GM13976 (cell line): ENCODE measurements around the gene MAML2.

Source experiments
- DNase-seq: peaks from one replicate; pipeline ENCODE4 v3.0.0; 2012; ENCODE audit warnings: low spot score
- in situ Hi-C: fragments of 300-500 bp; cut with MboI; formaldehyde crosslinking; loops from one replicate; pipeline ENCODE4 v1.12.0; 2022; ENCODE audit warnings: low sequenced_read_pairs, mixed read lengths, inconsistent platforms; ENCODE audit not compliant: unreplicated experiment
- TF ChIP-seq, protein P1 (sequence below): IDR thresholded peaks from 2 replicates; pipeline ENCODE4 v1.5.1; 2012; ENCODE audit warnings: borderline replicate concordance, mild to moderate bottlenecking; ENCODE audit not compliant: insufficient read depth; ENCODE audit errors: extremely low read depth, missing control alignments, control extremely low read depth

Gene MAML2

DNA sequence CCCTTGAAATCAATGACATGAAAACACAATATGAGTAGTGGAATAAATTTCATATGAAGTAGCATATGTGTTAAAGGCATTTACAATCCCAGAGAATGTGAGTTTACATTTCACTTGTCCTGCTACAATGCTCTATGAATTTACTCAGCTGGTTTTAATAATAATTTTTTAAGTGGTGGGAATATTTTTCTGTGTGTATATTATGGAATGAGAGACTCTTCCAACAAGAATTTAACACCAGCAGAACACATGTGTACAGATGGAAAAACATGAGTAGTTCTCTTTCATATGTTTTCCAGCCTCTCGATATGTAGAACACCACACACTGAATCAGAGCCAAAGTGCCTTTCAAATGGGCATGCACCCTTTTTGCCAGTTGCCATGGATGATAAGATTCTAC, 170.4 kb downstream of the MAML2 start:
- DNase-seq, result no peak
- TF ChIP-seq, protein P1, sequence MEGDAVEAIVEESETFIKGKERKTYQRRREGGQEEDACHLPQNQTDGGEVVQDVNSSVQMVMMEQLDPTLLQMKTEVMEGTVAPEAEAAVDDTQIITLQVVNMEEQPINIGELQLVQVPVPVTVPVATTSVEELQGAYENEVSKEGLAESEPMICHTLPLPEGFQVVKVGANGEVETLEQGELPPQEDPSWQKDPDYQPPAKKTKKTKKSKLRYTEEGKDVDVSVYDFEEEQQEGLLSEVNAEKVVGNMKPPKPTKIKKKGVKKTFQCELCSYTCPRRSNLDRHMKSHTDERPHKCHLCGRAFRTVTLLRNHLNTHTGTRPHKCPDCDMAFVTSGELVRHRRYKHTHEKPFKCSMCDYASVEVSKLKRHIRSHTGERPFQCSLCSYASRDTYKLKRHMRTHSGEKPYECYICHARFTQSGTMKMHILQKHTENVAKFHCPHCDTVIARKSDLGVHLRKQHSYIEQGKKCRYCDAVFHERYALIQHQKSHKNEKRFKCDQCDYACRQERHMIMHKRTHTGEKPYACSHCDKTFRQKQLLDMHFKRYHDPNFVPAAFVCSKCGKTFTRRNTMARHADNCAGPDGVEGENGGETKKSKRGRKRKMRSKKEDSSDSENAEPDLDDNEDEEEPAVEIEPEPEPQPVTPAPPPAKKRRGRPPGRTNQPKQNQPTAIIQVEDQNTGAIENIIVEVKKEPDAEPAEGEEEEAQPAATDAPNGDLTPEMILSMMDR, result no peak
- in situ Hi-C loops, result no loop called here

DNA sequence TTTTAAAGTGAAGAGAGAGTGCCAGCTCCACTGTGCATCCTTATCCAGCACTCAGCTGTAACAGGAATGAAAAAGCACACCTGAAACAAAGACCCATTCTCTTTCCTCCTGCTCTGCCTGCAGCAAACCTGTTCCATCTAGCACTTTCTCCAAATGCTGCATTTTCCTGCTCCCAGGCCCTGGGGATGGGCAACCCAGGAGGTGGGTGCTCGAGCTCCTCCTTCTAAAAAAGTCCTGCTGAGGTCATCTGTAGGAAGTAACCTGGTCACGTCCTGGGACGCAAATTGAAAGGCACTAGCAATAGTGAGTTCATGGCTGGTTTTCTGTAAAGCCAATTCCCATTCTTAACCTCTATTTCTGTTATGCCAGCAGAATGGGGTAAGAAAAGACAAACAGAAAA, 173.7 kb downstream of the MAML2 start:
- in situ Hi-C loops, result no loop called here
- TF ChIP-seq, protein P1, result no peak
- no peak for DNase-seq

DNA sequence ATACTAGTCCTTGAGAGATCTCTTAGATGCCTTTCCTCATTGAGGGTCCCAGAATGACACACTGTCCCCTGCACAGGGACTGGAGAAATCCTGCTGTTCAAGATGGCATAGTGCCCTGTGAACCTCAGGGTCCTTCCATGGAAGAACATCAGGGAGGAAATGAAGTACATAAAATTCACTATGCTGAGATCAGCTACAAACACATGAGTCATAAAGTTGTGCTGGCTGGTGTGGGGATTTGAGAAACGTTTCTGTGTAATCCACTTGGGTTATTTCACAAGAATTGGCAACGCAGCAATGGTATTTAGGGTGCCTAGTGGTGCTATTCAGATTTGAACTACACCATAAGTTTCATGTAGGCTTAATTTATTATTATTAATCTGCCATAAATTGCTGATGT, 174.4 kb downstream of the MAML2 start:
- DNase-seq, result no peak
- in situ Hi-C loops, result no loop called here

DNA sequence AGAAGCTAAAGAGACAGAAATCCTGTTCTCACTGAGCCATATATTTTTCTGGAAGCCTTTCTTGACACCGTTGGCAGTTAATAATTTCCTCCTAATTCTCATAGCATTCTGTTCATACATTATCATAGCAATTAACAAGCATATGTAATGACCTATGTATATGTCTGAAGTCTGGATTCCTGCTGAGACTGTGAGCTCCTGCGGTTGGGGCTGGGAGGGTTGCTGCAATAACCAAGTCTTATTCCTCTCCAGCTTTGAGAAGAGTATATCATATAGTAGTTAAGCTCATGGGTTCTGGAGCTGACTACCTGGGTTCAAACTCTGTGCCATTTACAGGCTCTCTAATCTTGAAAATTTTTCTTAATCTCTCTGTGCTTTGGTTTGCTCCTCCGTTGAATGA, 175.2 kb downstream of the MAML2 start:
- no peak for DNase-seq
- in situ Hi-C loops, result no loop called here
- TF ChIP-seq, protein P1, result no peak

More for the DNA sequence above, 174.4 kb downstream of the MAML2 start:
- TF ChIP-seq, protein P1, result no peak

DNA sequence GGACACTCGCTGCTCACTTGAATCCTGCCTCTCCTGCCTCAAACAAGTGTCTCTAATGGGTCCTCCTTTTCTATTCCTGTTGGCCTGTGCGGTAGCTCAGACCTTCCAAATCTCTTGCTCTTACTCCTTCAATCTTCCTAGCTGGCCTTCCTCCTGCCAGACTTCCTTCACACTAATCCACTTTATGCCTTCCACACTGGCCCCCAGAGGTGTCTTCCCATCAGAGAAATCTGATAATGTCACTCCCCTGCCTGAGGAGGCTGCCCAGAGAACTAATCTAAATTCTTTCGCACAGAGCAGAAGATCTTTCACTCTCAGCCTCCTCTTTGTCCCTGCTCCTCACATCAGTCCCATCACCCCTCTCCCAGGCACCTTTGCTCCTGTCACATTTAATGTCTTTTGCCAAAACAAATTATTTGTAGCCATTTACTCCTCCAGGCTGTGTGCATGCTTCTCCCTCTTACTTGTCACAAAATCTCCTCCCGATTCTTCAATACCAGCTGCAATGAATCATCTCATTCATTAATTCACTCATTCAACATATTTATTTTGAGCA, 175.7 kb downstream of the MAML2 start:
- TF ChIP-seq, protein P1, result no peak
- in situ Hi-C loops, result no loop called here
- no peak for DNase-seq

DNA sequence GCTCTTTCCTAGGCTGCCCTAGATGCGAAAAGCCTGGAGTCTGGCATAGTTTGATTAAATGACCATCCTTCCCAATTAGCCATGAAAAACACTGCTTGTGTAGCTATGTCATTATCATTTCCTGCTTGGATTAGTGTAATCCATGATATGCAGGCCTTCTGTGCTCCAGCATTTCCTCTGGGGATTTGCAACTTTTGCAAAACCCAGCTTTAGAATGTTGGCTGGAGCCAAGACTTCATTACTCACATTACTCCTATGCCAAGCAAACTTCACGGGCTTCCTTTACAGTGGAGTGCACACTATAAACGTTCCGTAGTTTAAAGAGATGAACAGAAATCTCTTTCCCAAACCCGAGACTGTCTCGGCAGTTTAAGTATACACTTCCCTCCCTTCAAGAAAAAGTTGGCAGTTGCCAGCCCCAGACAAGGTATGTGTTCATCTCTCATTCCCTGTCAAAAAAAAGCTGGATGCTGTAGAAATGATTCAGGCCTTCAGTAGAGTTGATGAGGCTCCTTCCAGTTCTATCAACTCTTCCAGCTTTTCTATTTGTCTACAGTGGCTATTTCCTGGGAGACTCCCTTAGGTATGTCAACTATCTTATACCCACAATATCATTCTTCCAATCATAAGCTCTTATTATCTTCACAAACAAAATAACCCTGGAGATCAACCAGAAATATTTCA, 180.0 kb downstream of the MAML2 start:
- in situ Hi-C loops, result no loop called here
- TF ChIP-seq, protein P1, result no peak
- DNase-seq, result no peak
